Lung (tissue), 12 donors: ENCODE results near the gene AGAP1. TPM values are rescaled to one million over a fixed set of nuclear protein-coding genes. Genes with fewer than 3 reads are reported as not detected.

Experiments
- ATAC-seq: fragments of 200-7000 bp; cut with Tn5 transposase; one replicate; pipeline ENCODE4 v1.9.1; 2020; ENCODE audit warnings: moderate number of reproducible peaks; ENCODE audit not compliant: insufficient read depth, low FRiP score
- DNase-seq, 3 donors: peaks; one replicate each; pipeline ENCODE4 v3.0.0-alpha.2; 2013 to 2017
- H3K27ac ChIP-seq, 2 donors: one replicate each; pipeline ENCODE4 v1.5.1; 2013; ENCODE audit warnings: mild to moderate bottlenecking in 2 of 2, moderate library complexity in 2 of 2, control low read depth in 1 of 2, inconsistent platforms in 1 of 2, low read depth in 1 of 2, low read length in 1 of 2
- H3K27me3 ChIP-seq, 3 donors: one replicate each; pipeline ENCODE4 v1.5.1; 2013; ENCODE audit warnings: low read length in 2 of 3; ENCODE audit not compliant: control insufficient read depth in 3 of 3, insufficient read depth in 3 of 3
- H3K36me3 ChIP-seq, 4 donors: one replicate each; pipeline ENCODE4 v1.5.1; 2013; ENCODE audit warnings: low read length in 4 of 4, mild to moderate bottlenecking in 1 of 4, moderate library complexity in 1 of 4; ENCODE audit not compliant: control insufficient read depth in 4 of 4, insufficient read depth in 4 of 4
- H3K4me1 ChIP-seq, 5 donors: one replicate each; pipeline ENCODE4 v1.5.1; 2013; ENCODE audit warnings: low read length in 5 of 5, mild to moderate bottlenecking in 2 of 5, moderate library complexity in 1 of 5; ENCODE audit not compliant: control insufficient read depth in 5 of 5, insufficient read depth in 5 of 5
- H3K4me3 ChIP-seq: one replicate; pipeline ENCODE4 v1.5.1; 2013; ENCODE audit warnings: mild to moderate bottlenecking, control low read depth, moderate library complexity
- H3K9ac ChIP-seq, 2 donors: one replicate each; pipeline ENCODE4 v1.5.1; 2013; ENCODE audit warnings: low read length in 2 of 2, control low read depth in 1 of 2; ENCODE audit not compliant: insufficient read depth in 1 of 2
- H3K9me3 ChIP-seq, 4 donors: one replicate each; pipeline ENCODE4 v1.5.1; 2013; ENCODE audit warnings: low read length in 3 of 4, mild to moderate bottlenecking in 1 of 4, moderate library complexity in 1 of 4; ENCODE audit not compliant: control insufficient read depth in 4 of 4, insufficient read depth in 3 of 4
- CTCF ChIP-seq: IDR thresholded peaks from 2 replicates; pipeline ENCODE4 v1.5.1; 2012; ENCODE audit warnings: mild to moderate bottlenecking; ENCODE audit errors: control extremely low read depth, extremely low read depth
- WGBS, 2 donors: extraction: QIAGEN DNeasy Blood & Tissue Kit; methylation state at CpG; one replicate each; pipeline ENCODE4 v1.1.7; 2013; 5-methylcytosine and 5-hydroxymethylcytosine counted together
- polyA plus RNA-seq, 2 donors: library from polyadenylated mRNA; stranded (reverse); fragments of 200-250 nt; gene quantifications; one replicate each; pipeline ENCODE4 v1.2.1, GENCODE V29; 2013
- total RNA-seq, 2 donors: library from RNA; depleted of rRNA in 1 of 2; stranded (reverse); fragments of >200 nt in 1 of 2; gene quantifications; one replicate each; pipeline ENCODE4 v1.2.1, GENCODE V29; 2014 to 2021
- donor health status: control.
- donor health status: control.
- donor health status: Bipolar disorder and iron deficiency.
- donor health status: healthy.
- donor health status: DM: yes; HTN: yes; CAD: no.

AGAP1 gene
- total and polyA plus RNA-seq, 4 donors, result 6.6 to 39.4 (median 20.2) TPM

GRCh38 chr2:235669269-235669831 lies 175.5 kb downstream of the AGAP1 start:
- WGBS, 2 donors, result 1% methylated on average over 66 to 77 of the region's 77 CpGs
- H3K4me3 ChIP-seq, result peak overlapping the region; percentile 44
- peak; percentile 73 for ATAC-seq
- H3K27ac ChIP-seq, result no peak overlapping the region
- H3K9me3 ChIP-seq, result no peaks in the 10 kb centered on the region
- H3K36me3 ChIP-seq, result no peaks in the 10 kb centered on the region
- peaks cover 0 to 27% (median 6%) of the 10 kb centered on the region in 5 donors for H3K4me1 ChIP-seq
- no peak for TF ChIP-seq CTCF
- peak; percentile 63 to 81 (median 75) for DNase-seq
- H3K27me3 ChIP-seq, result peaks cover 0 to 14% (median 13%) of the 10 kb centered on the region in 3 donors
- no peak overlapping the region for H3K9ac ChIP-seq

- Histone ChIP-seq H3K9ac (no peak overlapping the region), H3K4me1 (peaks cover 0 to 23% (median 6%) of the 10 kb centered on the region in 5 donors), H3K9me3 (no peaks in the 10 kb centered on the region), H3K36me3 (no peaks in the 10 kb centered on the region), H3K27ac (no peak overlapping the region), H3K27me3 (peaks cover 0 to 14% (median 13%) of the 10 kb centered on the region in 3 donors), H3K4me3 (peak overlapping the region; percentile 44)
- peak; percentile 72 to 79 (median 78) for DNase-seq
- peak; percentile 7 for TF ChIP-seq CTCF
- peak; percentile 31 for ATAC-seq
- 2 to 3% methylated on average over 98 to 148 of the region's 148 CpGs for WGBS, 2 donors
Observed at GRCh38 chr2:235669983-235670962, 176.4 kb downstream of the AGAP1 start.

GRCh38 chr2:235670974-235671787 lies 177.3 kb downstream of the AGAP1 start:
- Histone ChIP-seq H3K4me3 (no peak overlapping the region), H3K36me3 (no peaks in the 10 kb centered on the region), H3K9me3 (no peaks in the 10 kb centered on the region), H3K27me3 (peaks cover 0 to 14% (median 13%) of the 10 kb centered on the region in 3 donors), H3K27ac (no peak overlapping the region), H3K4me1 (peaks cover 0 to 14% (median 0%) of the 10 kb centered on the region in 5 donors), H3K9ac (no peak overlapping the region)
- no peak for ATAC-seq
- no peak for TF ChIP-seq CTCF
- no peak for DNase-seq
- WGBS, 2 donors, result 26 to 36% methylated on average over 59 to 64 of the region's 64 CpGs
